Mucosa of descending colon (tissue), 3 donors: ENCODE results near the gene TREH. TPM values are rescaled to one million over a fixed set of nuclear protein-coding genes. Genes with fewer than 3 reads are reported as not detected.
A peak's percentile ranks its signal among the peaks of the same experiment; 100 is the strongest.

Experiments used
- ATAC-seq: fragments of 200-7000 bp; cut with Tn5 transposase; one replicate; pipeline ENCODE4 v1.9.1; 2020; ENCODE audit warnings: mild to moderate bottlenecking, moderate library complexity
- DNase-seq, 3 donors: peaks; one replicate each; pipeline ENCODE4 v3.0.0-alpha.2; 2020
- H3K36me3 ChIP-seq: fragments of 200-600 bp; one replicate; pipeline ENCODE4 v1.8.0; 2021; ENCODE audit warnings: low read depth, mild to moderate bottlenecking
- H3K4me1 ChIP-seq: fragments of 200-600 bp; one replicate; pipeline ENCODE4 v1.8.0; 2021; ENCODE audit warnings: low read depth, mild to moderate bottlenecking
- H3K4me3 ChIP-seq: fragments of 200-600 bp; one replicate; pipeline ENCODE4 v1.8.0; 2021; ENCODE audit warnings: mild to moderate bottlenecking
- H3K9me3 ChIP-seq: fragments of 200-600 bp; one replicate; pipeline ENCODE4 v1.8.0; 2021; ENCODE audit warnings: mild to moderate bottlenecking
- intact Hi-C, 2 donors: fragments of 100-400 bp; cut with DNase I in 1 of 2; cut with micrococcal nuclease in 1 of 2; formaldehyde crosslinking; loops; one replicate each; pipeline versions ENCODE4 v1.11.0 to v1.11.1; 2022; cut with DNase I, micrococcal nuclease
- total RNA-seq, 3 donors: library from RNA; stranded (reverse); fragmentation: NEBNext Ultra II Directional in 2 of 3; extraction: Animal tissue kit (Norgen Biotek cat#: 25700) in 2 of 3; gene quantifications; one replicate each; pipeline versions ENCODE4 v1.2.1 to v1.2.4, GENCODE V29; 2021 to 2023
- TF ChIP-seq, protein P1 (sequence below): fragments of 200-600 bp; IDR thresholded peaks from one replicate; pipeline ENCODE4 v1.8.0; 2022; ENCODE audit warnings: antibody characterized with exemption, mild to moderate bottlenecking
- donor health status: DM: no; HTN: no; CAD: no; lungs with moderate emphysema.
- donor health status: DM: no; HTN: no; CAD: no.
- donor health status: DM: no; HTN: yes; CAD: no.

Gene TREH
- total RNA-seq, 3 donors from 2014 or later: 1.1 to 3.9 (median 2.2) TPM

GRCh38 chr11:118618991-118619375, 60.5 kb downstream of the TREH start:
- TF ChIP-seq, protein P1, sequence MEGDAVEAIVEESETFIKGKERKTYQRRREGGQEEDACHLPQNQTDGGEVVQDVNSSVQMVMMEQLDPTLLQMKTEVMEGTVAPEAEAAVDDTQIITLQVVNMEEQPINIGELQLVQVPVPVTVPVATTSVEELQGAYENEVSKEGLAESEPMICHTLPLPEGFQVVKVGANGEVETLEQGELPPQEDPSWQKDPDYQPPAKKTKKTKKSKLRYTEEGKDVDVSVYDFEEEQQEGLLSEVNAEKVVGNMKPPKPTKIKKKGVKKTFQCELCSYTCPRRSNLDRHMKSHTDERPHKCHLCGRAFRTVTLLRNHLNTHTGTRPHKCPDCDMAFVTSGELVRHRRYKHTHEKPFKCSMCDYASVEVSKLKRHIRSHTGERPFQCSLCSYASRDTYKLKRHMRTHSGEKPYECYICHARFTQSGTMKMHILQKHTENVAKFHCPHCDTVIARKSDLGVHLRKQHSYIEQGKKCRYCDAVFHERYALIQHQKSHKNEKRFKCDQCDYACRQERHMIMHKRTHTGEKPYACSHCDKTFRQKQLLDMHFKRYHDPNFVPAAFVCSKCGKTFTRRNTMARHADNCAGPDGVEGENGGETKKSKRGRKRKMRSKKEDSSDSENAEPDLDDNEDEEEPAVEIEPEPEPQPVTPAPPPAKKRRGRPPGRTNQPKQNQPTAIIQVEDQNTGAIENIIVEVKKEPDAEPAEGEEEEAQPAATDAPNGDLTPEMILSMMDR: no peak
- Histone ChIP-seq H3K36me3 (no peaks in the 10 kb centered on the region), H3K9me3 (no peaks in the 10 kb centered on the region), H3K4me1 (peaks cover 13% of the 10 kb centered on the region), H3K4me3 (no peak overlapping the region)
- DNase-seq (peak in 2 of 3 donors; percentile 36 to 54), ATAC-seq (no peak)
- intact Hi-C loops: no loop called here

- Histone ChIP-seq H3K9me3 (no peaks in the 10 kb centered on the region), H3K4me1 (peaks cover 13% of the 10 kb centered on the region), H3K4me3 (no peak overlapping the region), H3K36me3 (no peaks in the 10 kb centered on the region)
- TF ChIP-seq, protein P1: no peak
- intact Hi-C loops: no loop called here
- DNase-seq (peak; percentile 55 to 64 (median 57)), ATAC-seq (peak; percentile 12)
Measured at GRCh38 chr11:118618115-118618990, 61.1 kb downstream of the TREH start.

- DNase-seq (peak in 1 of 3 donors; percentile 34), ATAC-seq (no peak)
- no peaks in the 10 kb centered on the region for H3K36me3 ChIP-seq
- H3K9me3 ChIP-seq: no peaks in the 10 kb centered on the region
- TF ChIP-seq, protein P1: no peak
- no peak overlapping the region for H3K4me3 ChIP-seq
- peaks cover 12% of the 10 kb centered on the region for H3K4me1 ChIP-seq
- intact Hi-C loops: no loop called here
Measured at GRCh38 chr11:118615976-118616371, 63.5 kb downstream of the TREH start.

DNA sequence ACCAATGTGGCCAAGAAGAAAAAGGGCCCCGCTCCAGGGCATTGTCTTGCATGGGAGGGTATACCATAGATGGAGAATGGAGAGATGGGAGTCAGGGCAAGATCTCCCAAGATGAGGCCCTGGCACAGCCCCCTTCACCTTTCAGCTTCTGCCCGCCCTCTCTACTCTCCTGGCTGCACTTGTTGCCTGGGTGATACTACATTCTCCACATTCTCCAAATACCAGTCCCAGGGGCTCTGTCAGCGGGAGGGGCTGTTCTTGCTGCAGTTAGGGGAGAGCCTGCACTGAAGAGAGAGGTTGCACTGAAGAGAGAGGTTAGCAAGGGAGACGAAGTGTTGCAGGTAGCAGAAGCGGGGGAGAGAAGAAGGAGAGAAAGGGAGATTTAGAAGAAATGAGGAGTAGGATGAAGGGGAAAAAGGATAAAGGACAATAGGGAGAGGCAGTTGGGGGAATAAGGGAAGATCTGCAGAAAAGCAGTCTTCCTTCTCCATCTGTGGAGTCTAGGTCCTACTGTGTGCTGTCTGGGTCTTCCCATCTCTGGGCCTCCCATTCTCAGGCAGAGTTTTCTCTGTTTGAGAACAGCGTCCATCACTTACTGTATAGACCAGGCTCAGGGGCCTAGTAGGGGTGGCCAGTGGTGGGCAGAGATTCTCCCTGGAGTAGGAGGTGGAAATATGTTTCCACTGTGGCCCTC, 64.0 kb downstream of the TREH start:
- no peak for ATAC-seq
- peak in 1 of 3 donors; percentile 9 for DNase-seq
- intact Hi-C loops: no loop called here
- Histone ChIP-seq H3K4me1 (peaks cover 14% of the 10 kb centered on the region), H3K36me3 (no peaks in the 10 kb centered on the region), H3K9me3 (no peaks in the 10 kb centered on the region), H3K4me3 (no peak overlapping the region)
- TF ChIP-seq, protein P1: no peak

- H3K36me3 ChIP-seq: no peaks in the 10 kb centered on the region
- peaks cover 22% of the 10 kb centered on the region for H3K4me1 ChIP-seq
- TF ChIP-seq, protein P1: no peak
- peak in 1 of 3 donors; percentile 26 for DNase-seq
- ATAC-seq: no peak
- no peak overlapping the region for H3K4me3 ChIP-seq
- H3K9me3 ChIP-seq: no peaks in the 10 kb centered on the region
- intact Hi-C loops: no loop called here
Measured at GRCh38 chr11:118614511-118614910, 64.9 kb downstream of the TREH start.
